ENCODE results near the gene LIN54. TPM values are rescaled to one million over a fixed set of nuclear protein-coding genes. Genes with fewer than 3 reads are reported as not detected.
A peak's percentile ranks its signal among the peaks of the same experiment; 100 is the strongest.

The LIN54 gene
- total and polyA plus RNA-seq, 2 of the 4 experiments (the other 2 are of a cell fraction): 5.3 to 26.9 TPM

GRCh38 chr4:83022724-83023450 is 12.3 kb upstream of the LIN54 start:
- Histone ChIP-seq H3K36me3 (ENCODE audit: control insufficient read depth, insufficient read depth, low read length) (no peaks in the 10 kb centered on the region), H3K56ac (ENCODE audit: extremely low read depth, insufficient read depth, low read length) (no peak overlapping the region), H4K91ac (ENCODE audit: insufficient read depth, low read depth, low read length) (no peak overlapping the region), H2AFZ (replicated peaks; ENCODE audit: low read length, poor library complexity) (no peak overlapping the region), H3K79me1 (ENCODE audit: low read depth in 1 of 2, low read length in 2 of 2) (no peaks in the 10 kb centered on the region), H2BK120ac (ENCODE audit: low read depth, low read length) (no peak overlapping the region; the same call in 1 of the 2 replicates), H3K4ac (ENCODE audit: low read depth, low read length) (no peak overlapping the region), H3K4me3 (ENCODE audit: insufficient read depth, low read depth, low read length) (no peak overlapping the region), H3K23ac (ENCODE audit: low read depth, low read length) (no peak overlapping the region), H3K14ac (replicated peaks; ENCODE audit: low read depth, low read length) (0 out of 2 replicates have a peak overlapping the region, but pooled peaks have one; percentile 1), H2BK5ac (ENCODE audit: low read depth, low read length, poor library complexity, severe bottlenecking) (peak overlapping the region; percentile 36), H2AK5ac (ENCODE audit: low read depth, low read length) (no peak overlapping the region), H3K4me1 (ENCODE audit: control insufficient read depth, insufficient read depth, low read length) (no peaks in the 10 kb centered on the region; the same call in 1 of the 2 replicates), H3K4me2 (ENCODE audit: low read depth, low read length) (no peak overlapping the region), H4K8ac (ENCODE audit: low read depth in 2 of 2, low read length in 2 of 2) (peak overlapping the region in 1 of 2 experiments; percentile 31; a peak in 1 of 4 replicates), H3K9ac (ENCODE audit: low read depth, low read length) (no peak overlapping the region), H2AK9ac (replicated peaks; ENCODE audit: low read depth, low read length, poor library complexity) (no peak overlapping the region), H3K27ac (ENCODE audit: insufficient read depth, low read length) (no peak overlapping the region), H3K9me3 (ENCODE audit: control insufficient read depth, insufficient read depth, low read length) (peaks cover 14% of the 10 kb centered on the region), H2BK15ac (ENCODE audit: low read depth, low read length) (no peak overlapping the region), H4K5ac (ENCODE audit: low read depth, low read length) (no peak overlapping the region), H3K18ac (ENCODE audit: low read depth, low read length) (peak overlapping the region; percentile 81; the same call in 1 of the 2 replicates), H3K27me3 (ENCODE audit: control insufficient read depth, insufficient read depth, low read length) (no peaks in the 10 kb centered on the region), H4K20me1 (ENCODE audit: insufficient read depth, low read length) (no peaks in the 10 kb centered on the region), H3K9me1 (ENCODE audit: insufficient read depth, low read length) (no peaks in the 10 kb centered on the region), H2BK20ac (ENCODE audit: low read depth, low read length) (peak overlapping the region; percentile 17; the same call in 1 of the 2 replicates)
- dilution Hi-C loops (cut with HindIII; ENCODE audit: low sequenced_read_pairs, unreplicated experiment) (no loop called here), in situ Hi-C loops (cut with MboI; ENCODE audit: low sequenced_read_pairs) (no loop called here), intact Hi-C loops (cut with micrococcal nuclease) (no loop called here)
- DNase-seq (peak; percentile 76), ATAC-seq (ENCODE audit: low read depth) (peak; percentile 75)
- no CpG with 5 or more reads among the region's 2 CpGs for WGBS, 2 experiments (ENCODE audit: extremely low coverage in 2 of 2, insufficient read length in 1 of 2)
- TF ChIP-seq ELK1 (IDR thresholded peaks at IDR 0.05; ENCODE audit: borderline replicate concordance, low read depth, low read length) (no peak), RAD21 (IDR thresholded peaks at IDR 0.05; ENCODE audit: low read length) (no peak), CEBPB (IDR thresholded peaks at IDR 0.05; ENCODE audit: low read depth, low read length) (peak; percentile 35; the same call in 1 of the 2 replicates), USF2 (IDR thresholded peaks at IDR 0.05; ENCODE audit: low read depth, low read length) (no peak)
- ChIA-PET POLR2A (ENCODE audit: unreplicated experiment) (no interaction called here), CTCF (no interaction called here)
- no TSS peak for BruUV-seq (replicated peaks)

Data from IMR-90 (cell line).